Sigmoid colon (tissue), 7 donors: Measurements from ENCODE around the gene PLXNA1. TPM values are rescaled to one million over a fixed set of nuclear protein-coding genes. Genes with fewer than 3 reads are reported as not detected.

Experiments
- DNase-seq: peaks from one replicate; pipeline ENCODE4 v3.0.0-alpha.2; 2019
- H3K27ac ChIP-seq, 4 donors: fragments of 200-600 bp; sonication (generic); one replicate each; pipeline ENCODE4 v1.5.1; 2016 to 2019; ENCODE audit warnings: mild to moderate bottlenecking in 1 of 4
- H3K27me3 ChIP-seq, 3 donors: fragments of 200-600 bp; sonication (generic); one replicate each; pipeline ENCODE4 v1.5.1; 2019; ENCODE audit warnings: mild to moderate bottlenecking in 1 of 3
- H3K36me3 ChIP-seq, 4 donors: fragments of 200-600 bp; sonication (generic); one replicate each; pipeline ENCODE4 v1.5.1; 2016 to 2019
- H3K4me1 ChIP-seq, 4 donors: fragments of 200-600 bp; sonication (generic); one replicate each; pipeline ENCODE4 v1.5.1; 2017 to 2019
- H3K4me3 ChIP-seq, 4 donors: fragments of 200-600 bp; sonication (generic); one replicate each; pipeline ENCODE4 v1.5.1; 2017 to 2019; ENCODE audit warnings: mild to moderate bottlenecking in 2 of 4, moderate library complexity in 1 of 4
- H3K9me3 ChIP-seq, 4 donors: fragments of 200-600 bp in 3 of 4; sonication (generic) in 3 of 4; one replicate each; pipeline versions ENCODE4 v1.5.1 to v1.6.1; 2013 to 2019
- EP300 ChIP-seq, 4 donors: sonication (generic); formaldehyde crosslinking; IDR thresholded peaks; one replicate each; pipeline ENCODE4 v1.6.1; 2017; ENCODE audit warnings: antibody characterized with exemption in 4 of 4
- POLR2A ChIP-seq, 2 donors: fragments of 450-650 bp; IDR thresholded peaks; one replicate each; pipeline ENCODE4 v1.6.1; 2016; ENCODE audit warnings: antibody characterized with exemption in 2 of 2, mild to moderate bottlenecking in 2 of 2, moderate library complexity in 2 of 2
- POLR2AphosphoS5 ChIP-seq, 4 donors: sonication (generic); formaldehyde crosslinking; IDR thresholded peaks; one replicate each; pipeline ENCODE4 v1.6.1; 2017; ENCODE audit warnings: antibody characterized with exemption in 4 of 4
- WGBS, 2 donors: extraction: QIAGEN DNeasy Blood & Tissue Kit; methylation state at CpG; one replicate each; pipeline ENCODE4 v1.1.7; 2013; 5-methylcytosine and 5-hydroxymethylcytosine counted together
- intact Hi-C: fragments of 100-400 bp; cut with DNase I; formaldehyde crosslinking; loops from one replicate; pipeline ENCODE4 v1.15.1; 2023
- polyA plus RNA-seq, 3 donors: library from polyadenylated mRNA; stranded (reverse); fragments of 200-250 nt; gene quantifications; one replicate each; pipeline ENCODE4 v1.2.3, GENCODE V29; 2013
- total RNA-seq, 4 donors: library from RNA; depleted of rRNA; stranded (reverse); fragments of >200 nt; gene quantifications; one replicate each; pipeline ENCODE4 v1.1.0, GENCODE V29; 2016
- TF ChIP-seq, protein P1 (sequence below), 4 experiments: fragments of 450-650 bp in 3 of 4; fragments of 200-600 bp in 1 of 4; IDR thresholded peaks; one replicate each; pipeline ENCODE4 v1.5.1; 2016 to 2019; ENCODE audit warnings: antibody characterized with exemption in 4 of 4, mild to moderate bottlenecking in 3 of 4, moderate library complexity in 2 of 4
- donor health status: healthy with polysubstance abuse.
- donor health status: Bipolar disorder and iron deficiency.
- donor health status: healthy.

The PLXNA1 gene
- total RNA-seq (10 to 100 TPM in 2 of 4 donors, 1 to 10 TPM in 2; 7.5 to 29.6 (median 13.0) TPM), polyA plus RNA-seq (10 to 100 TPM in 1 of 3 donors, 1 to 10 TPM in 1, under 1 TPM in 1; 0.60 to 15.3 (median 3.5) TPM)

DNA sequence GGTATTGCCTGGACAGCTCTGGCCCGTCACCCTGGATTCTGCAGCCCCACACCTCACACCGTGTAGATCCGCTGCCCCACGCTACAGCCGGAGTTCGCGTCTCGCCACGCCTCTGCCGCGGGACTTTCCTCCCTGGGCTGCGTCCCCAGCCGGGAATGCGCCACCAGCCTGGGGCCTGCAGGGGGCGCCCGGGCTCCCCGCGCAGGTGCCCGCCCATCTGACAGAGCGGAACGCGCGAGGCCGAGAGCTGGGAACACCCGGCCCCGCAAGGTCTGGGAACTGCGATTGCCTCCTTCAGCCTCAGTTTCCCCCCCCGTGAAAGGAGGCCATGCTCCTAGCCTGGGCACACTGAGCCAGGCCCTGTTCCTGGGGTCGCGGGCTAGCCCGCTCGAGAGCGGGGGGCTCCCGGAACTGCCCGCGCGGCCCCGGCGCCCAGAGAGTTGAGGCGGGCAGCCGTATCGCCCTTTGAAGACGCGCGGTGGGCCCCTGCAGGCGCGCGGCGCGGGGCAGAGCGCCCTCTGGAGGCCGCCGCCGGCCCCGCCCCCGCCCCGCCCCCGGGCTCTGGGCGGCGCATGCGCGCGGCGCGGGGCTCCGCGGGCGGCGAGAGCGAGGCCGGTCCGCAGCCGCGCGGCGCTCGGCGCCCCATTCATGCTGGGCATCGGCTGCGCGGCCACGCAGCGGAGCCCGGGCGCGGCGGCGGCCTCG lies at the start of gene PLXNA1:
TSS of gene PLXNA1 (plus strand) at position 645 of the 705 bp plus-strand sequence. CDS start 5,479 bp downstream, outside the sequence.
- H3K36me3 ChIP-seq: no peaks in the 10 kb centered on the region
- H3K9me3 ChIP-seq: no peaks in the 10 kb centered on the region
- DNase-seq: peak; percentile 88
- WGBS, 2 donors: 0% methylated on average over 89 of the region's 89 CpGs
- H3K27me3 ChIP-seq: no peaks in the 10 kb centered on the region
- peak within 1 kb of the TSS; percentile 78 to 93 (median 82) for H3K4me3 ChIP-seq
- TF ChIP-seq EP300 (IDR thresholded peaks at IDR 0.05): no peak
- TF ChIP-seq, protein P1, sequence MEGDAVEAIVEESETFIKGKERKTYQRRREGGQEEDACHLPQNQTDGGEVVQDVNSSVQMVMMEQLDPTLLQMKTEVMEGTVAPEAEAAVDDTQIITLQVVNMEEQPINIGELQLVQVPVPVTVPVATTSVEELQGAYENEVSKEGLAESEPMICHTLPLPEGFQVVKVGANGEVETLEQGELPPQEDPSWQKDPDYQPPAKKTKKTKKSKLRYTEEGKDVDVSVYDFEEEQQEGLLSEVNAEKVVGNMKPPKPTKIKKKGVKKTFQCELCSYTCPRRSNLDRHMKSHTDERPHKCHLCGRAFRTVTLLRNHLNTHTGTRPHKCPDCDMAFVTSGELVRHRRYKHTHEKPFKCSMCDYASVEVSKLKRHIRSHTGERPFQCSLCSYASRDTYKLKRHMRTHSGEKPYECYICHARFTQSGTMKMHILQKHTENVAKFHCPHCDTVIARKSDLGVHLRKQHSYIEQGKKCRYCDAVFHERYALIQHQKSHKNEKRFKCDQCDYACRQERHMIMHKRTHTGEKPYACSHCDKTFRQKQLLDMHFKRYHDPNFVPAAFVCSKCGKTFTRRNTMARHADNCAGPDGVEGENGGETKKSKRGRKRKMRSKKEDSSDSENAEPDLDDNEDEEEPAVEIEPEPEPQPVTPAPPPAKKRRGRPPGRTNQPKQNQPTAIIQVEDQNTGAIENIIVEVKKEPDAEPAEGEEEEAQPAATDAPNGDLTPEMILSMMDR (IDR thresholded peaks at IDR 0.05): peak; percentile 85 to 94 (median 89)
- intact Hi-C loops: loop anchor here (2.0 to 10.0 kb wide), 6 partner anchors 230 to 1072 kb away; partner anchors contain the start of gene SEC61A1
- H3K4me1 ChIP-seq: peaks cover 0 to 38% (median 28%) of the 10 kb centered on the region in 4 donors
- H3K27ac ChIP-seq: peak within 1 kb of the TSS; percentile 73 to 86 (median 82)

DNA sequence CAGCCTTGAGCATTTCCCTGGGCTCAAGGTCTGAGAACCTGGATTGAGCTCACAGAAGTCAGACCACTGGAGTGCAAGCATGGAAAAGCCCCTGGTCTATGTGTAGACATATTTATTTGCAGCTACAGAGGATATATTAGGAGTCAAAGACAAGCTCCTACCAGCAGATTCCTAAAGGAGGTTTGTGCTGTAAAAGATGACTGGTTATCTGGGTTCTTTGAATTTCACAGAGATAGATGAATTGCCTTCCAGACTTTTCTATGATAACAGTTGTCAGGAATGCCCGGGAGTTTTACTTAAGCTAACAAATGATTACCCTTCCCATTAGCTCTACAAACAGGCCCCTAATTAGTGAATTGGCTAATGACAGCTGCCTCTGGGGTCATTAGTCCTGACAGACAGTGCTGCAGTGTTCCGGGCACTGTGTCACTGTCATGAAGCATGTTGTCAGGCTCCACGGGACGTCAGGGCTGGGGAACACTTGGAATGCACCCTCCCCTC lies 48.8 kb upstream of the PLXNA1 start:
- intact Hi-C loops: no loop called here
- WGBS, 2 donors: 73 to 83% methylated on average over 4 of the region's 4 CpGs
- DNase-seq: peak; percentile 30
- H3K9me3 ChIP-seq: no peaks in the 10 kb centered on the region
- TF ChIP-seq, protein P1 (IDR thresholded peaks at IDR 0.05): no peak
- TF ChIP-seq EP300 (IDR thresholded peaks at IDR 0.05) (no peak), POLR2AphosphoS5 (IDR thresholded peaks at IDR 0.05) (no peak), POLR2A (IDR thresholded peaks at IDR 0.05) (no peak)
- H3K36me3 ChIP-seq: no peaks in the 10 kb centered on the region
- no peaks in the 10 kb centered on the region for H3K27me3 ChIP-seq
- peaks cover 0 to 14% (median 7%) of the 10 kb centered on the region in 4 donors for H3K4me1 ChIP-seq
- no peak overlapping the region for H3K27ac ChIP-seq
- H3K4me3 ChIP-seq: no peak overlapping the region

DNA sequence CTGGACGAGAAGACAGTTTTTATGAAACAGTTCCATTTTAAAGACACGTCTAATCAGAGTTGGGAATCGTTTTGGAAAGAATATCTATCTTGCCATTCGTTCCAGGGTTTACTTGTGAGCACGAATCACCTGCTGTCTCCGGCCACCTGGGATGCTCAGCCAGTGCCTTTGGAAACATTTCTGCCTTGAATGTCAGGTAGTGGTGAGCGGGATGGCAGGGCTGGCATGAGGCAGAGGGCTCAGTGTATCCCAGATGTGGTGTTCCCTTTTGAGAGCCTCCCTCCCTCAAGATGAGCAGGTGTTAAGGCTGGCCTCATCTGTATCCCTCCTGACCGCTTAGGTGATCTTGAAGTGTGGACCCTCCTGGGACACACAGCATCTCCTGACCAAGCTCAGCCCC lies 47.9 kb upstream of the PLXNA1 start:
- WGBS, 2 donors: 93 to 95% methylated on average over 8 of the region's 8 CpGs
- no peak overlapping the region for H3K4me3 ChIP-seq
- peak; percentile 34 for DNase-seq

DNA sequence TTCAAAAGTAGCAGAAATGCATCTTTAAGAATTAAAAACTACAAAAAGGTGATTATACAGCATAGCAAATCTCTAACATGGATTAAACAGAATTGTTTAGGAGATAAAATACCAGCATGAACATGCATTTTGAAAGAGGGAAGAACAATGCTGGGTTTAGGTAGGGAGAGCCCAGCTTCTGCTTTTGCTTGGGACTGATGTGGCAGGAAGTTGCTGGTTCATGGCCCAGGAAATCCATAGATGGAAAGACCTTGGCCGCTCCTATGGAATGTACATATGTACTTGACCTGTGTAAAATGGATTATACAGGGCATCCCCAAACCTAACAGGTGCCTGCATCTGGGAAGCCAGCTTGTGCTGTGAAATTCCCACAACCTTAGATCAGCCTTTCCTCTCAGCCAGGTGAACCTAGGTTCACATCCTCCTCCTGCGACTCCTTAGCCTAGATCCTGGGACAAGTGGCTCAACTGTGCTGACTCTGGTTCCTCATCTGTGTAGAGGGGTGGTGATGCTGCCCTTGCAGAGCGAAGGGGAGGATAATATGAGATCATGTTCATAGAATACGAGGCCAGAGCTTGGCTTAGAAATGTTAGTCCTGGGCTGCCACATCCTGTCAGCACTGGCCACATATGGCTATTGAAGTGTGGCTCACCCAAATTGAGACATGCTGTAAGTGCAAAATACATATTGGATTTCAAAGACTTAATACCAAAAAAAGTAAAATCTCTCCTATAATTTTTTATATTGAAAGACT lies 47.0 kb upstream of the PLXNA1 start:
- peaks cover 0 to 14% (median 7%) of the 10 kb centered on the region in 4 donors for H3K4me1 ChIP-seq
- H3K36me3 ChIP-seq: no peaks in the 10 kb centered on the region
- no peak overlapping the region for H3K4me3 ChIP-seq
- 83 to 92% methylated on average over 4 of the region's 4 CpGs for WGBS, 2 donors
- no peaks in the 10 kb centered on the region for H3K27me3 ChIP-seq
- H3K9me3 ChIP-seq: no peaks in the 10 kb centered on the region
- DNase-seq: peak; percentile 36
- intact Hi-C loops: no loop called here
- no peak overlapping the region for H3K27ac ChIP-seq
- no peak for TF ChIP-seq POLR2A (IDR thresholded peaks at IDR 0.05)
- no peak for TF ChIP-seq EP300 (IDR thresholded peaks at IDR 0.05)
- TF ChIP-seq, protein P1 (IDR thresholded peaks at IDR 0.05): no peak
- no peak for TF ChIP-seq POLR2AphosphoS5 (IDR thresholded peaks at IDR 0.05)

More for the DNA sequence above, 47.9 kb upstream of the PLXNA1 start:
- peaks cover 0 to 14% (median 7%) of the 10 kb centered on the region in 4 donors for H3K4me1 ChIP-seq
- H3K9me3 ChIP-seq: no peaks in the 10 kb centered on the region
- H3K36me3 ChIP-seq: no peaks in the 10 kb centered on the region
- H3K27me3 ChIP-seq: no peaks in the 10 kb centered on the region
- TF ChIP-seq EP300 (IDR thresholded peaks at IDR 0.05): no peak
- no peak for TF ChIP-seq POLR2AphosphoS5 (IDR thresholded peaks at IDR 0.05)
- TF ChIP-seq POLR2A (IDR thresholded peaks at IDR 0.05): no peak
- TF ChIP-seq, protein P1 (IDR thresholded peaks at IDR 0.05): no peak
- H3K27ac ChIP-seq: no peak overlapping the region
- intact Hi-C loops: no loop called here
